CD4-positive, alpha-beta T cell treated with Interleukin-17A for 4 hours (primary cell): ENCODE data around the gene MAML1.

ENCODE experiments used
- DNase-seq: peaks from one replicate; pipeline ENCODE4 v3.0.0-alpha.2; 2020; ENCODE audit warnings: mixed read lengths

MAML1 gene

GRCh38 chr5:179824745-179825112, 92.1 kb downstream of the MAML1 start:
- no peak for DNase-seq

- no peak for DNase-seq
Observed at GRCh38 chr5:179825655-179826182, 93.1 kb downstream of the MAML1 start.
